GM18511 (cell line): ENCODE results near the gene PCCA.
"Not testable (repeated sequence)": the region's sequence is repeated elsewhere in the genome, so short reads cannot be mapped to it uniquely, and the experiment has no call there.

ENCODE experiments used
- ATAC-seq: cut with Tn5 transposase; IDR thresholded peaks from one replicate; pipeline ENCODE4 v1.9.1; 2021; ENCODE audit warnings: mild to moderate bottlenecking, moderate library complexity; ENCODE audit not compliant: unreplicated experiment

The PCCA gene

GRCh38 chr13:100088644-100089464 lies at the start of gene PCCA:
TSS of gene PCCA (plus strand) at chr13:100089093. CDS start at chr13:100089121, 28 bp downstream.
- peak; percentile 95 for ATAC-seq

- no peak for ATAC-seq
Observed at GRCh38 chr13:100039740-100040139, 49.2 kb upstream of the PCCA start.

- no peak for ATAC-seq
Observed at GRCh38 chr13:100040196-100040595, 48.7 kb upstream of the PCCA start.

- ATAC-seq = no peak
Observed at GRCh38 chr13:100044936-100045335, 44.0 kb upstream of the PCCA start.

- ATAC-seq = no peak
Observed at GRCh38 chr13:100045355-100045754, 43.5 kb upstream of the PCCA start.

- ATAC-seq = no peak
Observed at GRCh38 chr13:100051070-100051469, 37.8 kb upstream of the PCCA start.

- ATAC-seq = no peak
Observed at GRCh38 chr13:100059827-100060226, 29.1 kb upstream of the PCCA start.

GRCh38 chr13:100063333-100063732 lies 25.6 kb upstream of the PCCA start:
- ATAC-seq = no peak

GRCh38 chr13:100063906-100064305 lies 25.0 kb upstream of the PCCA start:
- ATAC-seq = no peak

GRCh38 chr13:100068133-100068931 lies 20.6 kb upstream of the PCCA start:
- ATAC-seq = no peak

- ATAC-seq = no peak
Observed at GRCh38 chr13:100069278-100069677, 19.6 kb upstream of the PCCA start.

- ATAC-seq = no peak
Observed at GRCh38 chr13:100075700-100076587, 12.9 kb upstream of the PCCA start.

GRCh38 chr13:100079003-100079402 lies 9.9 kb upstream of the PCCA start:
- ATAC-seq = not testable (repeated sequence)

GRCh38 chr13:100083401-100083800 lies 5.5 kb upstream of the PCCA start:
- ATAC-seq = not testable (repeated sequence)

GRCh38 chr13:100088273-100088643 lies 635 bp upstream of the PCCA start:
- peak; percentile 1 for ATAC-seq

- peak; percentile 44 for ATAC-seq
Observed at GRCh38 chr13:100089465-100090032, 656 bp downstream of the PCCA start.

GRCh38 chr13:100090861-100091260 lies 2.0 kb downstream of the PCCA start:
- no peak for ATAC-seq

- ATAC-seq = no peak
Observed at GRCh38 chr13:100091391-100091790, 2.5 kb downstream of the PCCA start.

- not testable (repeated sequence) for ATAC-seq
Observed at GRCh38 chr13:100092273-100092672, 3.4 kb downstream of the PCCA start.

GRCh38 chr13:100095498-100095897 lies 6.6 kb downstream of the PCCA start:
- no peak for ATAC-seq

GRCh38 chr13:100096526-100096925 lies 7.6 kb downstream of the PCCA start:
- no peak for ATAC-seq
